Subcutaneous abdominal adipose tissue (tissue), 5 donors: Measurements from ENCODE around the gene DCC.

Experiments used
- H3K27ac ChIP-seq: one replicate; pipeline ENCODE4 v1.7.0; 2013; ENCODE audit warnings: low read depth, mild to moderate bottlenecking, inconsistent platforms, low read length, moderate library complexity
- H3K27me3 ChIP-seq, 5 donors: one replicate each; pipeline ENCODE4 v1.7.0; 2013; ENCODE audit warnings: low read length in 5 of 5, inconsistent platforms in 1 of 5; ENCODE audit not compliant: control insufficient read depth in 5 of 5, insufficient read depth in 4 of 5
- H3K36me3 ChIP-seq, 5 donors: one replicate each; pipeline ENCODE4 v1.7.0; 2013; ENCODE audit warnings: low read length in 5 of 5; ENCODE audit not compliant: control insufficient read depth in 5 of 5, insufficient read depth in 5 of 5
- H3K4me1 ChIP-seq, 5 donors: one replicate each; pipeline ENCODE4 v1.7.0; 2013; ENCODE audit warnings: low read length in 5 of 5, mild to moderate bottlenecking in 3 of 5, moderate library complexity in 1 of 5; ENCODE audit not compliant: control insufficient read depth in 5 of 5, insufficient read depth in 5 of 5
- H3K4me3 ChIP-seq, 5 donors: one replicate each; pipeline ENCODE4 v1.7.0; 2013; ENCODE audit warnings: low read length in 5 of 5, low read depth in 1 of 5
- H3K9ac ChIP-seq, 5 donors: one replicate each; pipeline ENCODE4 v1.7.0; 2013; ENCODE audit warnings: low read length in 5 of 5, mild to moderate bottlenecking in 4 of 5, moderate library complexity in 3 of 5
- H3K9me3 ChIP-seq, 5 donors: one replicate each; pipeline ENCODE4 v1.7.0; 2013; ENCODE audit warnings: low read length in 5 of 5; ENCODE audit not compliant: control insufficient read depth in 5 of 5
- donor health status: healthy.
- donor health status: healthy.
- donor health status: healthy.
- donor health status: healthy.
- donor health status: healthy.

Gene DCC

DNA sequence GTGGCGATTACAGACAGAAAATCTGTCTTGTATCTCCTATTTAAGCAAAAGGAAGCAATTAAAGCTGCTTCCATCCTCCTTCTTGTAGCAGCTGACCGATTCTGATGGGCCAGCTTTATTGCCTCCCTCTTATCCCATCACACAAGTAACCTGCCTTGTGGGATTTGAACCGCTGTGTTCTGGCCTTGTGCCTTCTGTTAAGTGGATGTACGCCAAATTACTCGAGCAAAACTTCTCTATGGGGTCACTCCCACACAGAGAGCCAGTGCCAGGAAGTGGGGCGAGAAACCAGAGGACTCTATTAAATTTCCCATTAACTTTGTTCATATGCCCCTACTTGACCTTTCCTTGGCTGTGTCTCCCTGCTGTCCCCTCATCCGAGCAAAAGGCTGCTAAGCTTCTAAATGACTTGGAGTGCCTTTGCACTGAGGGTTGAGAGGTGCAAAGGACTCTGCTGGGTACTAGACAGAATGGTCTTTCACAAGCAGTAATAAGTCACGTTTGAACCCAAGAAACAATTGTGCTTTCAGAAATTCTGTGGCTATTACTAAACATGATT is 1212.0 kb downstream of the DCC start:
- Histone ChIP-seq H3K36me3 (no peaks in the 10 kb centered on the region), H3K9me3 (no peaks in the 10 kb centered on the region), H3K4me3 (no peak overlapping the region), H3K9ac (no peak overlapping the region), H3K27ac (no peak overlapping the region), H3K4me1 (peaks cover 0 to 4% (median 0%) of the 10 kb centered on the region in 5 donors), H3K27me3 (no peaks in the 10 kb centered on the region)

DNA sequence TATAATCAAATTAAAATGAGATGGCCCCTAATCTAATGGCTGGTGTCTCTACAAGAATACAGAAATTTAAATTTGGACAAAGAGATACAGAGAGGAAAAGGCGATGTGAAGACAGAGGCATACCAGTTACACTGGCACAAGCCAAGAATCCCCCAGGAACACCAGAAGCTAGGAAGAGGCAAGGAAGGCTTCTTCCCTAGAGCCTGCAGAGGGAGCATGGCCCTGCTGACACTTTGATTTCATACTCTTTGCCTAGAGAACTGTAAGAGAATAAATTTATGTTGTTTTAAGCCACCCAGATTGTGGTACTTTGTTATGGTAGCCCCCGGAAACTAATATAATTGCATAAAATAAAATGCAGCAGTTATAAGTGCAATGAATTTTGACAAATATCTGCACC is 1213.0 kb downstream of the DCC start:
- Histone ChIP-seq H3K27me3 (no peaks in the 10 kb centered on the region), H3K9ac (no peak overlapping the region), H3K4me3 (no peak overlapping the region), H3K4me1 (peaks cover 0 to 4% (median 0%) of the 10 kb centered on the region in 5 donors), H3K27ac (no peak overlapping the region), H3K9me3 (no peaks in the 10 kb centered on the region), H3K36me3 (no peaks in the 10 kb centered on the region)

DNA sequence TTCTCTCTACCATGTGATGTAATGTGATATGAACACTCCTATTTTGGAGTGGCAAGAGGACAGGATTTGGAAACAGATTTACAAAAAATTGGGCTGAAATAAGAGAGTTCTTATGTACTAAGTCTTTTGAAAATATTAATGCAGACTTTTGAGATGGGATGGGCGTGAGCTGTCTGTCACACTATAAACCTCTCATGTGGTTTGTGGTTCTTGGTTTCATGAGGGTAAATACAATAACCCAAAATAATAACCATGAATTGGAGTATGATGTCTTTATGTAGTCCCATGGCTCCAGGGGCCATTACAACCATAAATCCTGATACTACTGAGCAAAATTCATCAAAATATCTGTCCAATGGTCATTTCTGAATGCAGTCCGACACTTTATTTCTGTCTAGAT is 1216.5 kb downstream of the DCC start:
- H3K4me3 ChIP-seq, result no peak overlapping the region
- H3K27ac ChIP-seq, result no peak overlapping the region
- H3K4me1 ChIP-seq, result peaks cover 0 to 4% (median 0%) of the 10 kb centered on the region in 5 donors
- H3K27me3 ChIP-seq, result no peaks in the 10 kb centered on the region
- H3K9me3 ChIP-seq, result peaks cover 0 to 4% (median 0%) of the 10 kb centered on the region in 5 donors
- no peaks in the 10 kb centered on the region for H3K36me3 ChIP-seq
- H3K9ac ChIP-seq, result no peak overlapping the region

DNA sequence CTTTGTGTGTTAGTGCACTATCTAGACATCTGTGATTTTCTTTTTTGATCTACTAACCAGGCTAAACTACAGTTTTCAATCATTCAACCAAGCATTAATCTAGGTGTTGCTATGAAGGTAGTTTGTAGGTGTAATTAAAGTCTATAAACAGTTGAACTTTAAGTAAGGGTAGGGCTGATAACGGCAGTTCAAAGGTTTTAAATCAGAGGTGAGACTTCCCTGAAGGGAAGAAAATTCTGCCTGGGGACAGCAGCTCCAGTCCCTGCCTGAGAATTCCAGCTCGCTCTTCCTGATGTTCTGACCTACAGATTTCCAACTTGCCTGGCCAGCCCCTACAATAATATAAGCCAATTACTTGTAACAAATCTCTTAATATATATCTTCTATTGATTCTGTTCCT is 1220.5 kb downstream of the DCC start:
- Histone ChIP-seq H3K4me3 (no peak overlapping the region), H3K27ac (no peak overlapping the region), H3K27me3 (no peaks in the 10 kb centered on the region), H3K36me3 (no peaks in the 10 kb centered on the region), H3K4me1 (no peaks in the 10 kb centered on the region), H3K9me3 (peaks cover 0 to 4% (median 0%) of the 10 kb centered on the region in 5 donors), H3K9ac (no peak overlapping the region)

DNA sequence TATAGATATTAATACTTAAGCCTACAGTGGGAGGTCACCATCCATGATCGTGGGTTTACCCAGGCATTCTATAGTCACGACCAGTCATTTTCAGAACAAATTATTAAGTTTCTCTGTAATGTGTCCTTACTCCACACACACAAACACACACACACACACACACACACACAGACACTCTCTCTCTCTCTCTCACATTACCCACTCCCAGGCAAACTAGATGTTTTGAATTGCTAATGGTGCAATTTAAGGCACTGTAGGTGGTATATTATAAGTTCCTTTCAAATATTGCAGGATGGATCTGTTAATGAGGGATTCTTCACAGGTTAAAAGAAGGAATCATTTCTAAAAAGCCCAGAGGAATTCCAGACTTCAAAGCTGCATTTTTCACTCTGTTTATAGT is 1226.6 kb downstream of the DCC start:
- no peak overlapping the region for H3K9ac ChIP-seq
- no peaks in the 10 kb centered on the region for H3K36me3 ChIP-seq
- H3K4me1 ChIP-seq, result no peaks in the 10 kb centered on the region
- H3K9me3 ChIP-seq, result no peaks in the 10 kb centered on the region
- no peaks in the 10 kb centered on the region for H3K27me3 ChIP-seq
- H3K27ac ChIP-seq, result no peak overlapping the region
- H3K4me3 ChIP-seq, result no peak overlapping the region

DNA sequence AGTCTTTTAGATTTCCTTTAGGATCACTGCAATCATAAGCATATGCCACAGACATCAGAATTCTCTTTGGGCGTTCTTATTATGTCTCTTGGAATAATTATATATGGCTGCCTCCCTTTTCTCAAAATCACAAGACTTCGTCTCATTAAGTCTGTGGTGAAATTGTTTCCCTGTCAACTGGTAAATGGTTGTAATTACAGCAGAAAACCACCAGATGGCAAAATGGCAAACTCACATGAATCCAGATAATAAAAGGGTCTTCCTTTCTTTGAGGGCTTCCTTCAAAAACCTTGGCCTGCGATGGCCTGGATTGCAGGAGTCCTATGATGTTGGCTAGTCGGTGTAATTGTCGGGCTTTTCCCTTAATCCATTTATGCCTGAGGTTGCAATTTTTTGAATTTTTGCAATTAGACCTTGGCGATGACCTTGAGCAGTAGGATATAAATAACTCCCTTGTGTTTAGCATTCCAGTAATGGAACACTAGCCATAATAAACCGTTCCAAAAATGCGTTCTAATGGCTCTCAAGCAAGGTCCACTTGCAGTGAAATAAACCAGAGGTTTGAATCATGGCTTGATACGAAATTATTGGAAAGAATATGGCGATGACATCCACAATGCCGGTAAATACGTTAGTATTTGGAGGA is 1228.1 kb downstream of the DCC start:
- H3K27ac ChIP-seq, result no peak overlapping the region
- no peak overlapping the region for H3K9ac ChIP-seq
- H3K4me3 ChIP-seq, result no peak overlapping the region
- no peaks in the 10 kb centered on the region for H3K27me3 ChIP-seq
- H3K4me1 ChIP-seq, result no peaks in the 10 kb centered on the region
- H3K9me3 ChIP-seq, result no peaks in the 10 kb centered on the region
- no peaks in the 10 kb centered on the region for H3K36me3 ChIP-seq
